ENCODE results near the gene TMIE. TPM values are rescaled to one million over a fixed set of nuclear protein-coding genes. Genes with fewer than 3 reads are reported as not detected.

Gene TMIE
- under 1 TPM in 1 of 2 donors, not detected in 1; 0.13 TPM for total RNA-seq

- intact Hi-C loops (cut with DNase I), result loop anchor here (10.0 kb wide), 1 partner anchor 623 kb away; no protein-coding TSS in a partner anchor
- Histone ChIP-seq H3K27me3 (peaks cover 18% of the 10 kb centered on the region), H3K4me3 (peak within 1 kb of the TSS; percentile 12), H3K9ac (ENCODE audit: low read depth in 2 of 2, low read length in 2 of 2) (peak within 1 kb of the TSS in 1 of 2 donors; percentile 35), H3K27ac (no peak within 1 kb of the TSS), H3K9me3 (no peaks in the 10 kb centered on the region), H3K4me1 (no peaks in the 10 kb centered on the region), H3K36me3 (no peaks in the 10 kb centered on the region)
- DNase-seq, result no peak
- TF ChIP-seq CTCF (IDR thresholded peaks at IDR 0.05), result no peak
These were observed at the start of gene TMIE for GRCh38 chr3:46701181-46701939. Gene TMIE (plus strand): TSS chr3:46701392. CDS start chr3:46701488, 96 bp downstream.

GRCh38 chr3:46655271-46655670, 45.9 kb upstream of the TMIE start:
- TF ChIP-seq CTCF (IDR thresholded peaks at IDR 0.05), result no peak
- Histone ChIP-seq H3K36me3 (no peaks in the 10 kb centered on the region), H3K4me1 (no peaks in the 10 kb centered on the region), H3K27me3 (no peaks in the 10 kb centered on the region), H3K4me3 (no peak overlapping the region), H3K9ac (ENCODE audit: low read depth in 2 of 2, low read length in 2 of 2) (no peak overlapping the region), H3K9me3 (no peaks in the 10 kb centered on the region), H3K27ac (no peak overlapping the region)
- intact Hi-C loops (cut with DNase I), result no loop called here
- DNase-seq, result no peak

- no peak overlapping the region for H3K27ac ChIP-seq
- H3K4me1 ChIP-seq, result no peaks in the 10 kb centered on the region
- no peak for TF ChIP-seq CTCF (IDR thresholded peaks at IDR 0.05)
- H3K9ac ChIP-seq (ENCODE audit: low read depth in 2 of 2, low read length in 2 of 2), result no peak overlapping the region
- H3K9me3 ChIP-seq, result no peaks in the 10 kb centered on the region
- H3K4me3 ChIP-seq, result no peak overlapping the region
- DNase-seq, result peak; percentile 12
- intact Hi-C loops (cut with DNase I), result no loop called here
- H3K27me3 ChIP-seq, result no peaks in the 10 kb centered on the region
- no peaks in the 10 kb centered on the region for H3K36me3 ChIP-seq
These were observed 44.2 kb upstream of the TMIE start for GRCh38 chr3:46656778-46657556.

GRCh38 chr3:46659285-46659684, 41.9 kb upstream of the TMIE start:
- Histone ChIP-seq H3K27ac (no peak overlapping the region), H3K36me3 (no peaks in the 10 kb centered on the region)
- no peak for TF ChIP-seq CTCF (IDR thresholded peaks at IDR 0.05)

GRCh38 chr3:46660003-46660402, 41.2 kb upstream of the TMIE start:
- peak; percentile 10 for DNase-seq

More at GRCh38 chr3:46659285-46659684, 41.9 kb upstream of the TMIE start:
- Histone ChIP-seq H3K9me3 (no peaks in the 10 kb centered on the region), H3K4me3 (no peak overlapping the region), H3K4me1 (no peaks in the 10 kb centered on the region), H3K9ac (ENCODE audit: low read depth in 2 of 2, low read length in 2 of 2) (no peak overlapping the region), H3K27me3 (no peaks in the 10 kb centered on the region)
- intact Hi-C loops (cut with DNase I), result no loop called here
- peak; percentile 14 for DNase-seq

More at GRCh38 chr3:46660003-46660402, 41.2 kb upstream of the TMIE start:
- Histone ChIP-seq H3K4me1 (no peaks in the 10 kb centered on the region), H3K36me3 (no peaks in the 10 kb centered on the region), H3K9me3 (no peaks in the 10 kb centered on the region), H3K27ac (no peak overlapping the region), H3K27me3 (no peaks in the 10 kb centered on the region), H3K4me3 (no peak overlapping the region), H3K9ac (ENCODE audit: low read depth in 2 of 2, low read length in 2 of 2) (no peak overlapping the region)
- no peak for TF ChIP-seq CTCF (IDR thresholded peaks at IDR 0.05)
- intact Hi-C loops (cut with DNase I), result no loop called here
